CD4-positive, CD25-positive, alpha-beta regulatory T cell (primary cell): ENCODE results near the gene PPA2. TPM values are rescaled to one million over a fixed set of nuclear protein-coding genes. Genes with fewer than 3 reads are reported as not detected.

Source experiments
- ATAC-seq, 2 donors: fragments of 150-1000 bp; cut with Tn5 transposase; one replicate each; pipeline ENCODE4 v1.10.0; 2021; ENCODE audit warnings: low read depth in 2 of 2, moderate number of reproducible peaks in 2 of 2, moderate library complexity in 1 of 2
- DNase-seq, 3 donors: peaks; one replicate each; pipeline versions ENCODE4 v3.0.0 to v3.0.0-alpha.2; 2012 to 2022; ENCODE audit warnings: mixed read lengths in 1 of 3
- H3K27ac ChIP-seq: one replicate; pipeline ENCODE4 v1.7.0; 2013; ENCODE audit warnings: mild to moderate bottlenecking, low read length; ENCODE audit not compliant: insufficient read depth, poor library complexity, severe bottlenecking
- H3K27me3 ChIP-seq: one replicate; pipeline ENCODE4 v1.7.0; 2013; ENCODE audit warnings: low read length; ENCODE audit not compliant: control insufficient read depth, insufficient read depth
- H3K36me3 ChIP-seq: one replicate; pipeline ENCODE4 v1.7.0; 2013; ENCODE audit warnings: mild to moderate bottlenecking, low read length, moderate library complexity; ENCODE audit not compliant: control insufficient read depth, insufficient read depth
- H3K4me1 ChIP-seq: 2 replicates; pipeline ENCODE4 v1.7.0; 2013; ENCODE audit warnings: mild to moderate bottlenecking, low read length; ENCODE audit not compliant: insufficient read depth, control insufficient read depth, poor library complexity, severe bottlenecking
- H3K4me3 ChIP-seq: one replicate; pipeline ENCODE4 v1.7.0; 2013; ENCODE audit warnings: low read depth, mild to moderate bottlenecking, low read length, moderate library complexity
- H3K9me3 ChIP-seq, 2 experiments: 1 replicate in 1 of 2; 2 replicates in 1 of 2; pipeline ENCODE4 v1.7.0; 2013; ENCODE audit warnings: low read length in 2 of 2, mild to moderate bottlenecking in 1 of 2, moderate library complexity in 1 of 2; ENCODE audit not compliant: control insufficient read depth in 2 of 2
- H3K27ac Mint-ChIP-seq, 3 donors: one replicate each; pipeline ENCODE4 v1.8.0; 2020 to 2022; ENCODE audit warnings: mild to moderate bottlenecking in 3 of 3, mixed read lengths in 3 of 3, moderate library complexity in 2 of 3
- H3K27me3 Mint-ChIP-seq: one replicate; pipeline ENCODE4 v1.8.0; 2022; ENCODE audit warnings: mild to moderate bottlenecking, mixed read lengths
- H3K36me3 Mint-ChIP-seq: one replicate; pipeline ENCODE4 v1.8.0; 2020; ENCODE audit warnings: mixed read lengths
- H3K4me1 Mint-ChIP-seq, 4 donors: one replicate each; pipeline ENCODE4 v1.8.0; 2020 to 2022; ENCODE audit warnings: mixed read lengths in 4 of 4, mild to moderate bottlenecking in 1 of 4
- H3K4me3 Mint-ChIP-seq, 4 donors: one replicate each; pipeline ENCODE4 v1.8.0; 2020 to 2022; ENCODE audit warnings: mild to moderate bottlenecking in 4 of 4, mixed read lengths in 4 of 4, moderate library complexity in 3 of 4
- H3K9me3 Mint-ChIP-seq, 7 donors: one replicate each; pipeline ENCODE4 v1.8.0; 2020 to 2022; ENCODE audit warnings: mixed read lengths in 7 of 7, mild to moderate bottlenecking in 3 of 7, moderate library complexity in 2 of 7
- polyA plus RNA-seq, 4 donors: library from polyadenylated mRNA; unstranded; fragments of 300-500 nt; fragmentation: Illumina TruSeq; gene quantifications; one replicate each; pipeline ENCODE4 v1.2.3, GENCODE V29; 2021
- total RNA-seq: library from RNA; stranded (reverse); gene quantifications from one replicate; pipeline ENCODE4 v1.2.3, GENCODE V29; 2022

PPA2 gene
- total and polyA plus RNA-seq, 5 donors from 2014 or later, result 42.2 to 126 (median 106) TPM

DNA sequence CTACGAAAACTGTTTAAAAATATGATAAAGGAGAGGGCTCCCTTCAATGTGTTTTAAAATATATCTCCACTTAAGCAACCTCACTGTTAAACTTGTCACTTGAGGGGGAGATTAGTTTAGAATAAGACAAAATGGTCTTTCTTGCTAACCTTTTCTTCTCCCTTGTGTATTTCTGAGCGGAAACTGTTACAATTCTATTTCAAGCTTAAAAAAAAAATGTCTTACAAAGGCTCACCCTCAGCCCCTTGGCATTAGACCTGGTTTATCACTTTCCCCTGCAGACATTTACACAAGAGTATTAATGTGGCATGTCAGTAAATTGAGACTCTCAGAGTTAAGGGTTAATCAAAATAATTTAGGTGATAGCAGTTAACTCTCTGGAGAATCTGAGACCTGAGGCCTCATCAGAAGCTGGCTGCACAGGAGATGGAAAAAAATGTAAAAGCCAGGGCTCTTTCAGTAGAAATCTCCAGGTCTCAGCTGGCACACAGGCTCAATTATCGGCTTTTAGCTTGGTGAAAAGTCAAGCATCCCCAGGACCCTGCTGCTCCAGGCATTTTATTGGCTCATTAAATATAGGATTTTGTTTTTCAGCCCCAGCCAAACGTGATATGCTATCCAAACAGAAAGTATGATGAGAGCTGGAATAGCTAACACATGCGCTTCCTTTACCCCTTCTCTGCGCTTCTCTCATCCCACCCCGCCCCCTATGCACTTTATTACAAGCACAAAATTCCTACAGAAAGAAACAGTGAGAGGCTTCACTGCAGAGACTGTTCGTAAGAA lies 130.5 kb downstream of the PPA2 start:
- no peak for ATAC-seq
- no peaks in the 10 kb centered on the region for H3K9me3 Mint-ChIP-seq
- H3K4me1 Mint-ChIP-seq, result no peaks in the 10 kb centered on the region
- no peak overlapping the region for H3K4me3 Mint-ChIP-seq
- DNase-seq, result no peak
- Histone ChIP-seq H3K27ac (no peak overlapping the region), H3K27me3 (no peaks in the 10 kb centered on the region), H3K4me3 (no peak overlapping the region), H3K4me1 (no peaks in the 10 kb centered on the region), H3K36me3 (no peaks in the 10 kb centered on the region), H3K9me3 (no peaks in the 10 kb centered on the region)
- no peaks in the 10 kb centered on the region for H3K36me3 Mint-ChIP-seq
- peaks cover 4% of the 10 kb centered on the region for H3K27me3 Mint-ChIP-seq
- H3K27ac Mint-ChIP-seq, result no peak overlapping the region

DNA sequence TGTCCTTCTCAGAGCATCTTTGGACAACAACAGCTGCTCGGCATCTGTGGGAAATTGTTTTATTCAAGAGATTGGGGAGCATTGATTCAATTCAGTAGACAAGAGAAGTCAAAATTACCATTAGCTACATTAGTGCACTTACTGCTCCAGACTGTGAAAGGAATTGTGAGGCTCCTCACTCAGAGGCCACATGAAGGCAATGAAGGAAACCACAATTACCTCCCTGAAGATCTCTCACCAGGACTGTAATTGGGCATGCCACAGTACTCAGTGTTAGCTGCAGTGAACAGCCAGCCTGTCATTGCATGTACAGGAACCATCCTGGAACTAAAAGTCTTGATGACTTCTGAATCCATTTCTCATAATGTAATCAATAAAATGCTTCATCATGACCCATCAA lies 144.8 kb downstream of the PPA2 start:
- peaks cover 0 to 3% (median 2%) of the 10 kb centered on the region in 7 donors for H3K9me3 Mint-ChIP-seq
- no peak for DNase-seq
- Histone ChIP-seq H3K36me3 (no peaks in the 10 kb centered on the region), H3K27ac (no peak overlapping the region), H3K27me3 (no peaks in the 10 kb centered on the region), H3K4me1 (no peaks in the 10 kb centered on the region), H3K9me3 (no peaks in the 10 kb centered on the region), H3K4me3 (no peak overlapping the region)
- H3K27ac Mint-ChIP-seq, result no peak overlapping the region
- peaks cover 0 to 3% (median 0%) of the 10 kb centered on the region in 4 donors for H3K4me1 Mint-ChIP-seq
- peaks cover 5% of the 10 kb centered on the region for H3K36me3 Mint-ChIP-seq
- H3K27me3 Mint-ChIP-seq, result no peaks in the 10 kb centered on the region
- ATAC-seq, result no peak
- H3K4me3 Mint-ChIP-seq, result no peak overlapping the region

DNA sequence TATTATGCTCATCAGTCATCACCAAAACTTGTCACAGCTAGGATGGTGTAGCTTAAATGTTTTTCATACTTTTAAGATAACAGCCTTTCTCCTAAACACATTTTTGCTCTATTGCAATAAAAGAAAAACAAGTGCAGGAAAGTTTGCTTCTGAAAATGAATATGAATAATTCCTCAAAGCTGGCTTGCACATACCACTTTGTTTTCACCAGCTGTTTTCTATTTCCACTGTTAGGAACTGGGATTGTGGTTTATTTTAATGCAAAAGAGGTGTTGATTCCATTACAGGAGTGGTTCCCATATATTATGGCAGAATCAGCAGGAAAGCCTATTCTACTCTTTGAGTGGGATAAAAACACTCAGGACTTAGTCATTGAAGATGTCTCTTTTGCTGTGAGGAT lies 145.9 kb downstream of the PPA2 start:
- ATAC-seq (no peak), DNase-seq (no peak)
- Histone ChIP-seq H3K36me3 (no peaks in the 10 kb centered on the region), H3K27me3 (no peaks in the 10 kb centered on the region), H3K4me1 (no peaks in the 10 kb centered on the region), H3K27ac (no peak overlapping the region), H3K9me3 (no peaks in the 10 kb centered on the region), H3K4me3 (no peak overlapping the region)
- no peaks in the 10 kb centered on the region for H3K27me3 Mint-ChIP-seq
- H3K4me1 Mint-ChIP-seq, result peaks cover 0 to 3% (median 0%) of the 10 kb centered on the region in 4 donors
- no peak overlapping the region for H3K4me3 Mint-ChIP-seq
- peaks cover 0 to 3% (median 0%) of the 10 kb centered on the region in 7 donors for H3K9me3 Mint-ChIP-seq
- H3K27ac Mint-ChIP-seq, result no peak overlapping the region
- no peaks in the 10 kb centered on the region for H3K36me3 Mint-ChIP-seq

DNA sequence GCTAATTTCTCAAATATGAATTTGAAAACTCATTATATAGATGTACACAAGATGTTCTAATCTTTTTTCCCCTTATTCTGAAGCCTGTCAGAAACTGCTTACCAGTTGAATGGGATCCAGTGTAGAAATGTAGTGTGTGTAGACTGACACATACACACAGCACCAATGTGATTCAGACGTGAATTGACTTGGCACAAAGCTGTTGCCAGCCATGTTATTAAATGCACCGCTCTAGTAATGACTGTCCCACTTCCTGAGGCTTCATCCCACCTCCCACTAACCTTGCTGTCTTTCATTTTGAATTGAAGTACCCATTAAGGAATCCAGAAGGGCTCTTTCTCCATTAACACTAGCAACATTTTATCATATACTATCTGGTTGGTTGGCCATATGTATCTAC lies 146.6 kb downstream of the PPA2 start:
- no peak overlapping the region for H3K27ac ChIP-seq
- H3K27me3 Mint-ChIP-seq, result no peaks in the 10 kb centered on the region
- H3K36me3 ChIP-seq, result no peaks in the 10 kb centered on the region
- H3K4me3 ChIP-seq, result no peak overlapping the region
- H3K36me3 Mint-ChIP-seq, result no peaks in the 10 kb centered on the region
- DNase-seq (no peak), ATAC-seq (no peak)
- no peaks in the 10 kb centered on the region for H3K9me3 ChIP-seq
- H3K4me1 Mint-ChIP-seq, result peaks cover 0 to 3% (median 0%) of the 10 kb centered on the region in 4 donors
- H3K27me3 ChIP-seq, result no peaks in the 10 kb centered on the region
- no peak overlapping the region for H3K4me3 Mint-ChIP-seq
- H3K4me1 ChIP-seq, result no peaks in the 10 kb centered on the region
- no peak overlapping the region for H3K27ac Mint-ChIP-seq
- peaks cover 0 to 3% (median 0%) of the 10 kb centered on the region in 7 donors for H3K9me3 Mint-ChIP-seq

Other genes starting within 250 kb of the PPA2 start
- not detected for gene ARHGEF38, start 78.6 kb upstream of the PPA2 start, total RNA-seq
- gene ARHGEF38, start 78.6 kb upstream of the PPA2 start, polyA plus RNA-seq, result under 1 TPM in 2 of 4 donors, not detected in 2; 0.24 to 0.33 TPM
- gene INTS12, start 234.6 kb upstream of the PPA2 start, total RNA-seq, result 25.4 TPM
- 10 to 100 TPM; 36.4 to 42.9 (median 39.7) TPM for gene INTS12, start 234.6 kb upstream of the PPA2 start, polyA plus RNA-seq
- 4.4 TPM for gene GSTCD, start 234.7 kb upstream of the PPA2 start, total RNA-seq
- 1 to 10 TPM; 1.6 to 3.0 (median 2.1) TPM for gene GSTCD, start 234.7 kb upstream of the PPA2 start, polyA plus RNA-seq